ENCODE results near the gene SERTAD2.

The SERTAD2 gene

GRCh38 chr2:64675860-64676259, 22.1 kb upstream of the SERTAD2 start:
- no peak for DNase-seq (ENCODE audit: low read depth)

- no peak for DNase-seq (ENCODE audit: low read depth)
Observed at GRCh38 chr2:64672708-64673107, 19.0 kb upstream of the SERTAD2 start.

- no peak for DNase-seq (ENCODE audit: low read depth)
Observed at GRCh38 chr2:64670047-64670446, 16.3 kb upstream of the SERTAD2 start.

GRCh38 chr2:64669288-64669687, 15.6 kb upstream of the SERTAD2 start:
- no peak for DNase-seq (ENCODE audit: low read depth)

GRCh38 chr2:64668542-64668941, 14.8 kb upstream of the SERTAD2 start:
- DNase-seq (ENCODE audit: low read depth): no peak

- no peak for DNase-seq (ENCODE audit: low read depth)
Observed at GRCh38 chr2:64667535-64667934, 13.8 kb upstream of the SERTAD2 start.

- no peak for DNase-seq (ENCODE audit: low read depth)
Observed at GRCh38 chr2:64666810-64667438, 13.2 kb upstream of the SERTAD2 start.

GRCh38 chr2:64665709-64666108, 12.0 kb upstream of the SERTAD2 start:
- DNase-seq (ENCODE audit: low read depth): no peak

GRCh38 chr2:64663402-64663801, 9.7 kb upstream of the SERTAD2 start:
- DNase-seq (ENCODE audit: low read depth): no peak

- no peak for DNase-seq (ENCODE audit: low read depth)
Observed at GRCh38 chr2:64661741-64662169, 8.0 kb upstream of the SERTAD2 start.

- DNase-seq (ENCODE audit: low read depth): no peak
Observed at GRCh38 chr2:64659252-64659651, 5.5 kb upstream of the SERTAD2 start.

GRCh38 chr2:64658269-64658668, 4.6 kb upstream of the SERTAD2 start:
- no peak for DNase-seq (ENCODE audit: low read depth)

GRCh38 chr2:64657411-64657810, 3.7 kb upstream of the SERTAD2 start:
- no peak for DNase-seq (ENCODE audit: low read depth)

GRCh38 chr2:64656379-64656778, 2.7 kb upstream of the SERTAD2 start:
- no peak for DNase-seq (ENCODE audit: low read depth)

GRCh38 chr2:64655873-64656272, 2.2 kb upstream of the SERTAD2 start:
- no peak for DNase-seq (ENCODE audit: low read depth)

GRCh38 chr2:64655018-64655664, 1.4 kb upstream of the SERTAD2 start:
- DNase-seq (ENCODE audit: low read depth): no peak

- no peak for DNase-seq (ENCODE audit: low read depth)
Observed at GRCh38 chr2:64654063-64654811, 524 bp upstream of the SERTAD2 start.

- no peak for DNase-seq (ENCODE audit: low read depth)
Observed at GRCh38 chr2:64652231-64653108, 1.2 kb downstream of the SERTAD2 start.

GRCh38 chr2:64651590-64651989, 2.1 kb downstream of the SERTAD2 start:
- no peak for DNase-seq (ENCODE audit: low read depth)

- DNase-seq (ENCODE audit: low read depth): no peak
Observed at GRCh38 chr2:64650722-64651338, 2.9 kb downstream of the SERTAD2 start.

GRCh38 chr2:64650296-64650695, 3.4 kb downstream of the SERTAD2 start:
- DNase-seq (ENCODE audit: low read depth): no peak

GRCh38 chr2:64649626-64650025, 4.1 kb downstream of the SERTAD2 start:
- DNase-seq (ENCODE audit: low read depth): no peak

All from CMK (cell line).